Stimulated activated CD4-positive, alpha-beta T cell treated with anti-CD3 and anti-CD28 coated beads, Interleukin-15, amount 100 ng/mL, for 48 hours (primary cell): Measurements from ENCODE around the gene RASD2.
A peak's percentile ranks its signal among the peaks of the same experiment; 100 is the strongest.

ENCODE experiments used
- DNase-seq, 2 donors: peaks; one replicate each; pipeline ENCODE4 v3.0.0-alpha.2; 2020; ENCODE audit warnings: low read depth in 2 of 2

RASD2 gene

GRCh38 chr22:35582861-35583670, 42.4 kb downstream of the RASD2 start:
- peak; percentile 14 to 31 for DNase-seq

- DNase-seq = no peak
Observed at GRCh38 chr22:35586771-35587170, 46.1 kb downstream of the RASD2 start.

GRCh38 chr22:35587447-35587870, 46.8 kb downstream of the RASD2 start:
- DNase-seq = no peak

- no peak for DNase-seq
Observed at GRCh38 chr22:35587896-35588295, 47.3 kb downstream of the RASD2 start.

GRCh38 chr22:35589071-35589755, 48.6 kb downstream of the RASD2 start:
- DNase-seq = no peak

GRCh38 chr22:35589756-35590093, 49.1 kb downstream of the RASD2 start:
- DNase-seq = no peak

GRCh38 chr22:35590634-35591295, 50.1 kb downstream of the RASD2 start:
- no peak for DNase-seq

GRCh38 chr22:35591714-35592417, 51.2 kb downstream of the RASD2 start:
- no peak for DNase-seq

- no peak for DNase-seq
Observed at GRCh38 chr22:35592418-35592967, 51.9 kb downstream of the RASD2 start.

GRCh38 chr22:35593071-35593890, 52.6 kb downstream of the RASD2 start:
- DNase-seq = no peak

- no peak for DNase-seq
Observed at GRCh38 chr22:35593891-35594470, 53.4 kb downstream of the RASD2 start.

GRCh38 chr22:35594686-35595085, 54.1 kb downstream of the RASD2 start:
- DNase-seq = no peak

GRCh38 chr22:35596821-35597220, 56.2 kb downstream of the RASD2 start:
- no peak for DNase-seq

- DNase-seq = no peak
Observed at GRCh38 chr22:35597692-35598395, 57.2 kb downstream of the RASD2 start.

- no peak for DNase-seq
Observed at GRCh38 chr22:35598396-35598710, 57.7 kb downstream of the RASD2 start.

GRCh38 chr22:35599364-35599763, 58.7 kb downstream of the RASD2 start:
- DNase-seq = no peak

- no peak for DNase-seq
Observed at GRCh38 chr22:35600476-35600875, 59.8 kb downstream of the RASD2 start.

GRCh38 chr22:35601013-35601580, 60.5 kb downstream of the RASD2 start:
- no peak for DNase-seq

- no peak for DNase-seq
Observed at GRCh38 chr22:35601743-35602615, 61.3 kb downstream of the RASD2 start.
